Measurements from ENCODE around the gene C1orf159.

Gene C1orf159

DNA sequence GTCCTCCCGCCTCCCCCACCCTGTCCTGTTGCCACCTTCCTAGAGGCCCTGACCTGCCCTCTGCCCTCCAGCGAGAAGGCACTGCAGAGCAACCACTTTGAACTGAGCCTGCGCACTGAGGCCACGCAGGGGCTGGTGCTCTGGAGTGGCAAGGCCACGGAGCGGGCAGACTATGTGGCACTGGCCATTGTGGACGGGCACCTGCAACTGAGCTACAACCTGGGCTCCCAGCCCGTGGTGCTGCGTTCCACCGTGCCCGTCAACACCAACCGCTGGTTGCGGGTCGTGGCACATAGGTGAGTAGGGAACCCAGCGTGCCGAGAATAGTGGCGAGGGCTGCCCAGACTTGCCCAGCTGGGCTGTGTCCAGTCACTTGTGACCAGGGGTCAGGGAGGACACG is 62.2 kb downstream of the C1orf159 start:
- peaks cover 5% of the 10 kb centered on the region for H3K4me1 ChIP-seq (ENCODE audit: insufficient read depth, low read length)
- peaks cover 5% of the 10 kb centered on the region for H3K27me3 ChIP-seq (ENCODE audit: insufficient read depth, low read length, poor library complexity)
- no peak for TF ChIP-seq EZH2 (IDR thresholded peaks at IDR 0.05; ENCODE audit: borderline replicate concordance, low read depth, low read length, severe bottlenecking)
- H3K79me2 ChIP-seq (ENCODE audit: insufficient read depth, low read length), result no peaks in the 10 kb centered on the region
- peaks cover 6% of the 10 kb centered on the region for H3K36me3 ChIP-seq (ENCODE audit: insufficient read depth, low read length)
- H3K4me3 ChIP-seq (ENCODE audit: low read depth in 1 of 2, low read length in 2 of 2), result no peak overlapping the region
- ATAC-seq (ENCODE audit: insufficient read depth, low read depth) (no peak), DNase-seq (no peak)
- H3K9ac ChIP-seq (ENCODE audit: low read depth, low read length), result no peak overlapping the region
- no peak overlapping the region for H2AFZ ChIP-seq (ENCODE audit: low read depth, low read length)
- H3K27ac ChIP-seq (ENCODE audit: low read length), result no peak overlapping the region
- no peak overlapping the region for H3K4me2 ChIP-seq (ENCODE audit: insufficient read depth, low read length)
- H3K9me3 ChIP-seq (ENCODE audit: insufficient read depth, low read length, severe bottlenecking), result no peaks in the 10 kb centered on the region
- peaks cover 3% of the 10 kb centered on the region for H4K20me1 ChIP-seq (ENCODE audit: insufficient read depth, low read length)

DNA sequence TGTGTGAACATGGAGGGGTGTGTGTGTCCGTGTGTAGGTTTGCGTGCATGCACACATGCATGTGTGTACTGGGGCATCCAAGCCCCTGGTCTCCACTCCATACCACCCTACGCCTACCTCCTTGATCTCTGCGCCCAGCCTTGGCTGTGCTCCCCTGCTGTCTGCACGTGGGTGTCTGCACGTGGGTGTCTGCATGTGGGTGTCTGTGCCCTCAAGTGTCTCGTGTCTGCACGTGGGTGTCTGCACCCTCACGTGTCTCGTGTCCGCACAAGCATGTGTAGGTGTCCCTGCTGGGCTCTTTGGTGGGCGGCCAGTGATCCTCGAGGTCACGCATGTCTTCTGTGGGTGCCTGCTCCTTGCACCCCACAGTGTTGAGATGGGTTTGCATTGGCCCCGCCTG is 62.9 kb downstream of the C1orf159 start:
- ATAC-seq (ENCODE audit: insufficient read depth, low read depth) (no peak), DNase-seq (no peak)
- Histone ChIP-seq H3K9me3 (ENCODE audit: insufficient read depth, low read length, severe bottlenecking) (no peaks in the 10 kb centered on the region), H3K27ac (ENCODE audit: low read length) (no peak overlapping the region), H3K9ac (ENCODE audit: low read depth, low read length) (no peak overlapping the region), H3K27me3 (ENCODE audit: insufficient read depth, low read length, poor library complexity) (no peaks in the 10 kb centered on the region), H3K79me2 (ENCODE audit: insufficient read depth, low read length) (no peaks in the 10 kb centered on the region), H3K4me2 (ENCODE audit: insufficient read depth, low read length) (no peak overlapping the region), H3K4me1 (ENCODE audit: insufficient read depth, low read length) (no peaks in the 10 kb centered on the region), H3K36me3 (ENCODE audit: insufficient read depth, low read length) (peaks cover 6% of the 10 kb centered on the region), H2AFZ (ENCODE audit: low read depth, low read length) (no peak overlapping the region), H3K4me3 (ENCODE audit: low read depth in 1 of 2, low read length in 2 of 2) (no peak overlapping the region), H4K20me1 (ENCODE audit: insufficient read depth, low read length) (peaks cover 3% of the 10 kb centered on the region)
- TF ChIP-seq, protein P1, sequence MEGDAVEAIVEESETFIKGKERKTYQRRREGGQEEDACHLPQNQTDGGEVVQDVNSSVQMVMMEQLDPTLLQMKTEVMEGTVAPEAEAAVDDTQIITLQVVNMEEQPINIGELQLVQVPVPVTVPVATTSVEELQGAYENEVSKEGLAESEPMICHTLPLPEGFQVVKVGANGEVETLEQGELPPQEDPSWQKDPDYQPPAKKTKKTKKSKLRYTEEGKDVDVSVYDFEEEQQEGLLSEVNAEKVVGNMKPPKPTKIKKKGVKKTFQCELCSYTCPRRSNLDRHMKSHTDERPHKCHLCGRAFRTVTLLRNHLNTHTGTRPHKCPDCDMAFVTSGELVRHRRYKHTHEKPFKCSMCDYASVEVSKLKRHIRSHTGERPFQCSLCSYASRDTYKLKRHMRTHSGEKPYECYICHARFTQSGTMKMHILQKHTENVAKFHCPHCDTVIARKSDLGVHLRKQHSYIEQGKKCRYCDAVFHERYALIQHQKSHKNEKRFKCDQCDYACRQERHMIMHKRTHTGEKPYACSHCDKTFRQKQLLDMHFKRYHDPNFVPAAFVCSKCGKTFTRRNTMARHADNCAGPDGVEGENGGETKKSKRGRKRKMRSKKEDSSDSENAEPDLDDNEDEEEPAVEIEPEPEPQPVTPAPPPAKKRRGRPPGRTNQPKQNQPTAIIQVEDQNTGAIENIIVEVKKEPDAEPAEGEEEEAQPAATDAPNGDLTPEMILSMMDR (IDR thresholded peaks at IDR 0.05; ENCODE audit: borderline replicate concordance, extremely low read depth, low read length, poor library complexity, severe bottlenecking), result no peak
- TF ChIP-seq EZH2 (IDR thresholded peaks at IDR 0.05; ENCODE audit: borderline replicate concordance, low read depth, low read length, severe bottlenecking), result no peak

DNA sequence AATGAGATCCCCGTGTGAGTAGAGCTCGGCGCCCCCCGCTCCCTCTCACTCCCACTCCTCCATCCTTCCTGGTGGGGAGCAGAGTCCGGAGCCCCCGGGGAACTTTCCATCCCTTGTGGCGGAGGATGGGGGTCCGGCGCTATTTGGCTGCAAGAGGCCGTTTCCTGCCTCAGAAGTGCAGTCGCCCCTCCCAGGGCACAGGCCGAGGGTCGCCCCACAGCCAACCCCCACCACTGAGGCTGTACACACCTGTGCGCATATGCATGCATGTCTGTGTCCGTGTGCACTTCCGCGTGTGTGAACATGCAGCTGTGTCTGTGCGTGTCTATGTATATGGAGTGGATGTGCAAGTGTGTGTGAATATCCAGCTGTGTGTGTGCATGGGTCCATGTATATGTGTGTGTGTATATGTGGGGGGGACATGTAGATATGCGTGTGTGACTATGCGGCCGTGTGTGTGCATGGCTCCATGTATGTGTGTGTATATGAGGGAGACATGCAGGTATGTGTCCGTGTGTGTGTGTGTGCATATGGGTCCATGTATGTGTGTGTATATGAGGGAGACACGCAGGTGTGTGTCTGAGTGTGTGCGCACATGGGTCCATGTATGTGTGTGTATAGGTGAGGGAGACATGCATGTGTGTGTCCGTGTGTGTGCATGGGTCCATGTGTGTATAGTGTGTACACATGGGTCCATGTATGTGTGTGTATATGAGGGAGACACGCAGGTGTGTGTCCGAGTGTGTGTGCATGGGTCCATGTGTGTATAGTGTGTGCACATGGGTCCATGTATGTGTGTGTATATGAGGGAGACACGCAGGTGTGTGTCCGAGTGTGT is 63.7 kb downstream of the C1orf159 start:
- H2AFZ ChIP-seq (ENCODE audit: low read depth, low read length), result no peak overlapping the region
- no peak for ATAC-seq (ENCODE audit: insufficient read depth, low read depth)
- no peaks in the 10 kb centered on the region for H3K9me3 ChIP-seq (ENCODE audit: insufficient read depth, low read length, severe bottlenecking)
- H3K27me3 ChIP-seq (ENCODE audit: insufficient read depth, low read length, poor library complexity), result no peaks in the 10 kb centered on the region
- H4K20me1 ChIP-seq (ENCODE audit: insufficient read depth, low read length), result peaks cover 3% of the 10 kb centered on the region
- H3K4me1 ChIP-seq (ENCODE audit: insufficient read depth, low read length), result no peaks in the 10 kb centered on the region
- H3K4me3 ChIP-seq (ENCODE audit: low read depth in 1 of 2, low read length in 2 of 2), result no peak overlapping the region
- TF ChIP-seq, protein P1 (IDR thresholded peaks at IDR 0.05; ENCODE audit: borderline replicate concordance, extremely low read depth, low read length, poor library complexity, severe bottlenecking), result no peak
- TF ChIP-seq EZH2 (IDR thresholded peaks at IDR 0.05; ENCODE audit: borderline replicate concordance, low read depth, low read length, severe bottlenecking), result no peak
- H3K27ac ChIP-seq (ENCODE audit: low read length), result no peak overlapping the region
- no peaks in the 10 kb centered on the region for H3K79me2 ChIP-seq (ENCODE audit: insufficient read depth, low read length)
- no peak overlapping the region for H3K9ac ChIP-seq (ENCODE audit: low read depth, low read length)
- H3K36me3 ChIP-seq (ENCODE audit: insufficient read depth, low read length), result peaks cover 6% of the 10 kb centered on the region
- H3K4me2 ChIP-seq (ENCODE audit: insufficient read depth, low read length), result no peak overlapping the region
- no peak for DNase-seq

DNA sequence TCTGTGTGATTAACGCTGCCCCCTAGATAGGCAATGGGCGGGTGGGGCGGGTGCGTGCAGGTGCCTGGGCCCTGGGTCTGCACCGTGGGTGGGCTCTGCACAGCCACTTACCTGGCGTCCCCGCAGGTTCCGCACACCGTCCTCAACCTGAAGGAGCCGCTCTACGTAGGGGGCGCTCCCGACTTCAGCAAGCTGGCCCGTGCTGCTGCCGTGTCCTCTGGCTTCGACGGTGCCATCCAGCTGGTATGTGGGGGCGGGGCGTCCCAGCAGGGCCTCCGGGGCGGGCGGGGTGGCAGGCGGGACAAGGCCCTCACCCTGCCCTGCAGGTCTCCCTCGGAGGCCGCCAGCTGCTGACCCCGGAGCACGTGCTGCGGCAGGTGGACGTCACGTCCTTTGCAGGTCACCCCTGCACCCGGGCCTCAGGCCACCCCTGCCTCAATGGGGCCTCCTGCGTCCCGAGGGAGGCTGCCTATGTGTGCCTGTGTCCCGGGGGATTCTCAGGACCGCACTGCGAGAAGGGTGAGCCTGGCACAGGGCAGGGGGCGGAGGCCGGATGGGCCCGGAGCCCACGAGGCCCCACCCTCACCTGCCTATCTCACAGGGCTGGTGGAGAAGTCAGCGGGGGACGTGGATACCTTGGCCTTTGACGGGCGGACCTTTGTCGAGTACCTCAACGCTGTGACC is 64.6 kb downstream of the C1orf159 start:
- Histone ChIP-seq H3K27ac (ENCODE audit: low read length) (no peak overlapping the region), H3K4me2 (ENCODE audit: insufficient read depth, low read length) (no peak overlapping the region), H3K36me3 (ENCODE audit: insufficient read depth, low read length) (peaks cover 12% of the 10 kb centered on the region), H3K9ac (ENCODE audit: low read depth, low read length) (no peak overlapping the region), H4K20me1 (ENCODE audit: insufficient read depth, low read length) (peaks cover 3% of the 10 kb centered on the region), H3K9me3 (ENCODE audit: insufficient read depth, low read length, severe bottlenecking) (no peaks in the 10 kb centered on the region), H3K4me3 (ENCODE audit: low read depth in 1 of 2, low read length in 2 of 2) (no peak overlapping the region), H3K4me1 (ENCODE audit: insufficient read depth, low read length) (no peaks in the 10 kb centered on the region), H2AFZ (ENCODE audit: low read depth, low read length) (no peak overlapping the region), H3K27me3 (ENCODE audit: insufficient read depth, low read length, poor library complexity) (no peaks in the 10 kb centered on the region), H3K79me2 (ENCODE audit: insufficient read depth, low read length) (no peaks in the 10 kb centered on the region)
- TF ChIP-seq EZH2 (IDR thresholded peaks at IDR 0.05; ENCODE audit: borderline replicate concordance, low read depth, low read length, severe bottlenecking), result no peak
- TF ChIP-seq, protein P1 (IDR thresholded peaks at IDR 0.05; ENCODE audit: borderline replicate concordance, extremely low read depth, low read length, poor library complexity, severe bottlenecking), result no peak
- DNase-seq (no peak), ATAC-seq (ENCODE audit: insufficient read depth, low read depth) (no peak)

Data from DND-41 (cell line).